HepG2 (cell line): ENCODE results near the gene KTI12. TPM values are rescaled to one million over a fixed set of nuclear protein-coding genes. Genes with fewer than 3 reads are reported as not detected.

Experiments used
- DNMT3B ChIP-seq: conservative IDR thresholded peaks from 2 replicates; pipeline ENCODE4 v1.6.1; 2016; ENCODE audit warnings: missing biosample characterization, control low read depth
- FLYWCH1 ChIP-seq: sonication (generic); formaldehyde crosslinking; IDR thresholded peaks from 2 replicates; pipeline ENCODE4 v1.8.1; 2023; ENCODE audit warnings: mild to moderate bottlenecking, missing genetic modification reagents
- FOXK1 ChIP-seq: sonication (generic); formaldehyde crosslinking; IDR thresholded peaks from 2 replicates; pipeline ENCODE4 v1.4.0; 2020; ENCODE audit warnings: low read depth, missing genetic modification reagents, borderline replicate concordance
- MED1 ChIP-seq: sonication (generic); formaldehyde crosslinking; IDR thresholded peaks from 2 replicates; pipeline ENCODE4 v1.4.0; 2020; ENCODE audit warnings: missing genetic modification reagents
- MEIS1 ChIP-seq: sonication (generic); formaldehyde crosslinking; IDR thresholded peaks from 2 replicates; pipeline ENCODE4 v1.9.0; 2021; ENCODE audit warnings: mild to moderate bottlenecking, missing genetic modification reagents, moderate library complexity, borderline replicate concordance
- NR2F6 ChIP-seq, 2 experiments: IDR thresholded peaks; 2 replicates each; pipeline ENCODE4 v1.6.1; 2016; ENCODE audit warnings: antibody characterized with exemption in 1 of 2, mild to moderate bottlenecking in 1 of 2
- PAWR ChIP-seq: sonication (generic); formaldehyde crosslinking; IDR thresholded peaks from 2 replicates; pipeline ENCODE4 v1.4.0; 2020; ENCODE audit warnings: missing genetic modification reagents, mild to moderate bottlenecking, borderline replicate concordance
- PHF5A ChIP-seq: IDR thresholded peaks from one replicate; pipeline ENCODE4 v1.6.1; 2018; ENCODE audit warnings: low read depth, missing genetic modification reagents; ENCODE audit not compliant: unreplicated experiment
- PITX1 ChIP-seq: sonication (generic); formaldehyde crosslinking; IDR thresholded peaks from 2 replicates; pipeline ENCODE4 v1.5.1; 2020; ENCODE audit warnings: mild to moderate bottlenecking, missing genetic modification reagents
- RERE ChIP-seq: IDR thresholded peaks from 2 replicates; pipeline ENCODE4 v1.6.1; 2016; ENCODE audit warnings: low read depth, missing genetic modification reagents, missing compliant biosample characterization
- SIN3A ChIP-seq: IDR thresholded peaks from 2 replicates; pipeline ENCODE4 v1.6.1; 2011; ENCODE audit warnings: low read depth, mild to moderate bottlenecking, control low read depth, low read length, borderline replicate concordance
- SOX5 ChIP-seq: IDR thresholded peaks from 2 replicates; pipeline ENCODE4 v1.6.1; 2016; ENCODE audit warnings: borderline replicate concordance
- STAG1 ChIP-seq: sonication (generic); formaldehyde crosslinking; IDR thresholded peaks from 2 replicates; pipeline ENCODE4 v1.4.0; 2020; ENCODE audit warnings: missing genetic modification reagents
- USF2 ChIP-seq, 2 experiments: sonication (generic) in 1 of 2; formaldehyde crosslinking in 1 of 2; IDR thresholded peaks; 2 replicates each; pipeline versions ENCODE4 v1.5.1 to v1.6.1; 2011 to 2020; ENCODE audit warnings: borderline replicate concordance in 1 of 2, low read depth in 1 of 2, low read length in 1 of 2, mild to moderate bottlenecking in 1 of 2, missing genetic modification reagents in 1 of 2, moderate library complexity in 1 of 2
- ZFP41 ChIP-seq: sonication (generic); formaldehyde crosslinking; IDR thresholded peaks from 2 replicates; pipeline ENCODE4 v1.4.0; 2020; ENCODE audit warnings: mild to moderate bottlenecking, missing genetic modification reagents, borderline replicate concordance
- ZNF709 ChIP-seq: sonication (generic); formaldehyde crosslinking; IDR thresholded peaks from 2 replicates; pipeline ENCODE4 v1.5.0; 2020; ENCODE audit warnings: mild to moderate bottlenecking, missing genetic modification reagents
- polyA plus RNA-seq, 8 experiments: library from polyadenylated mRNA; depleted of rRNA in 3 of 8; stranded (reverse) in 7 of 8; unstranded in 1 of 8; fragments of >200 nt; fragmentation: Illumina TruSeq in 4 of 8; extraction: Trizol in 4 of 8; gene quantifications; 2 replicates each; pipeline versions ENCODE4 v1.2.1 to v1.2.3, GENCODE V29; 2011 to 2016; ENCODE audit warnings: low read depth in 4 of 8, missing spikeins in 1 of 8, mixed read lengths in 1 of 8; ENCODE audit not compliant: insufficient read depth in 1 of 8
- total RNA-seq, 5 experiments: library from RNA; depleted of rRNA; stranded (reverse); fragments of >200 nt; fragmentation: Illumina TruSeq; extraction: Trizol; gene quantifications; 2 replicates each; pipeline ENCODE4 v1.2.3, GENCODE V29; 2016; ENCODE audit warnings: low read depth in 1 of 5
- TF ChIP-seq, protein P1 (sequence below): sonication (generic); formaldehyde crosslinking; IDR thresholded peaks from 2 replicates; pipeline ENCODE4 v1.4.0; 2020; ENCODE audit warnings: missing genetic modification reagents, borderline replicate concordance

KTI12 gene
- total and polyA plus RNA-seq, 2 of the 13 experiments (the other 11 are each of a cell fraction or from before 2014, with no cell fraction given) = 7.4 to 10.2 TPM

DNA sequence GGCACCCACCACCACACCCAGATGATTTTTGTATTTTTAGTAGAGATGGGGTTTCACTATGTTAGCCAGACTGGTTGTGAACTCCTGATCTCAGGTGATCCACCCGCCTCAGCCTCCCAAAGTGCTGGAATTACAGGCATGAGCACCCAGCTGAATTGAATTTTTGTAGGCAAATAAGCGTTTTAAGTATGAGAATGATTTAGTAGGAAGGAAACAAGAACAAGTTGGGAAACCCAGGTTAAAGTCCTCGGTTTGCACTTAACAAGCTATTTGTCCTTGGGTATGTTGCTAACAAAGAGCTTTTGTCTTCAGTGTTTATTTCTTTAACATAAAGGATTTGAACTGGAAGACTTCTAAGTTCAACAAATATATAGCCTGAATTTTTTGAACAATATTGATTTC, 46.4 kb upstream of the KTI12 start (continued):
- TF ChIP-seq RERE (CRISPR knock-in tag) (peak; percentile 46; the same call in 1 of the 2 replicates), USF2 (IDR thresholded peaks at IDR 0.05; ENCODE audit: low read depth, low read length) (no peak), USF2 (CRISPR knock-in tag; IDR thresholded peaks at IDR 0.05; ENCODE audit: borderline replicate concordance) (no peak), DNMT3B (CRISPR knock-in tag) (no peak), STAG1 (0 out of 2 replicates have a peak, but pooled peaks have one; percentile 4), FLYWCH1 (CRISPR knock-in tag) (no peak), PITX1 (CRISPR knock-in tag) (no peak), SIN3A (no peak), ZNF709 (no peak), MED1 (CRISPR knock-in tag) (peak; percentile 63), PHF5A (CRISPR knock-in tag) (peak; percentile 34), PAWR (CRISPR knock-in tag) (no peak), FOXK1 (CRISPR knock-in tag) (peak; percentile 26; the same call in 1 of the 2 replicates), NR2F6 (IDR thresholded peaks at IDR 0.05) (peak; percentile 61), NR2F6 (CRISPR knock-in tag; IDR thresholded peaks at IDR 0.05) (no peak), ZFP41 (CRISPR knock-in tag) (no peak), SOX5 (CRISPR knock-in tag) (peak; percentile 94), MEIS1 (CRISPR knock-in tag) (no peak)
- TF ChIP-seq, protein P1, sequence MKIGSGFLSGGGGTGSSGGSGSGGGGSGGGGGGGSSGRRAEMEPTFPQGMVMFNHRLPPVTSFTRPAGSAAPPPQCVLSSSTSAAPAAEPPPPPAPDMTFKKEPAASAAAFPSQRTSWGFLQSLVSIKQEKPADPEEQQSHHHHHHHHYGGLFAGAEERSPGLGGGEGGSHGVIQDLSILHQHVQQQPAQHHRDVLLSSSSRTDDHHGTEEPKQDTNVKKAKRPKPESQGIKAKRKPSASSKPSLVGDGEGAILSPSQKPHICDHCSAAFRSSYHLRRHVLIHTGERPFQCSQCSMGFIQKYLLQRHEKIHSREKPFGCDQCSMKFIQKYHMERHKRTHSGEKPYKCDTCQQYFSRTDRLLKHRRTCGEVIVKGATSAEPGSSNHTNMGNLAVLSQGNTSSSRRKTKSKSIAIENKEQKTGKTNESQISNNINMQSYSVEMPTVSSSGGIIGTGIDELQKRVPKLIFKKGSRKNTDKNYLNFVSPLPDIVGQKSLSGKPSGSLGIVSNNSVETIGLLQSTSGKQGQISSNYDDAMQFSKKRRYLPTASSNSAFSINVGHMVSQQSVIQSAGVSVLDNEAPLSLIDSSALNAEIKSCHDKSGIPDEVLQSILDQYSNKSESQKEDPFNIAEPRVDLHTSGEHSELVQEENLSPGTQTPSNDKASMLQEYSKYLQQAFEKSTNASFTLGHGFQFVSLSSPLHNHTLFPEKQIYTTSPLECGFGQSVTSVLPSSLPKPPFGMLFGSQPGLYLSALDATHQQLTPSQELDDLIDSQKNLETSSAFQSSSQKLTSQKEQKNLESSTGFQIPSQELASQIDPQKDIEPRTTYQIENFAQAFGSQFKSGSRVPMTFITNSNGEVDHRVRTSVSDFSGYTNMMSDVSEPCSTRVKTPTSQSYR = no peak
